Fibroblast of lung (primary cell): Measurements from ENCODE around the gene EYS.

Experiments
- EZH2 ChIP-seq: IDR thresholded peaks from 2 replicates; pipeline ENCODE4 v1.5.1; 2012; ENCODE audit warnings: low read length, control low read depth, mild to moderate bottlenecking; ENCODE audit errors: missing control alignments
- TF ChIP-seq, protein P1 (sequence below), 2 donors: IDR thresholded peaks in 1 of 2; conservative IDR thresholded peaks in 1 of 2; 1 replicate in 1 of 2; 2 replicates in 1 of 2; pipeline ENCODE4 v1.5.1; 2011 to 2012; ENCODE audit warnings: low read length in 2 of 2, control low read depth in 1 of 2, inconsistent platforms in 1 of 2, low read depth in 1 of 2, mild to moderate bottlenecking in 1 of 2

- TF ChIP-seq EZH2, result no peak
- TF ChIP-seq, protein P1, sequence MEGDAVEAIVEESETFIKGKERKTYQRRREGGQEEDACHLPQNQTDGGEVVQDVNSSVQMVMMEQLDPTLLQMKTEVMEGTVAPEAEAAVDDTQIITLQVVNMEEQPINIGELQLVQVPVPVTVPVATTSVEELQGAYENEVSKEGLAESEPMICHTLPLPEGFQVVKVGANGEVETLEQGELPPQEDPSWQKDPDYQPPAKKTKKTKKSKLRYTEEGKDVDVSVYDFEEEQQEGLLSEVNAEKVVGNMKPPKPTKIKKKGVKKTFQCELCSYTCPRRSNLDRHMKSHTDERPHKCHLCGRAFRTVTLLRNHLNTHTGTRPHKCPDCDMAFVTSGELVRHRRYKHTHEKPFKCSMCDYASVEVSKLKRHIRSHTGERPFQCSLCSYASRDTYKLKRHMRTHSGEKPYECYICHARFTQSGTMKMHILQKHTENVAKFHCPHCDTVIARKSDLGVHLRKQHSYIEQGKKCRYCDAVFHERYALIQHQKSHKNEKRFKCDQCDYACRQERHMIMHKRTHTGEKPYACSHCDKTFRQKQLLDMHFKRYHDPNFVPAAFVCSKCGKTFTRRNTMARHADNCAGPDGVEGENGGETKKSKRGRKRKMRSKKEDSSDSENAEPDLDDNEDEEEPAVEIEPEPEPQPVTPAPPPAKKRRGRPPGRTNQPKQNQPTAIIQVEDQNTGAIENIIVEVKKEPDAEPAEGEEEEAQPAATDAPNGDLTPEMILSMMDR (conservative IDR thresholded peaks at IDR 0.05 in 1 of 2, IDR thresholded peaks at IDR 0.05 in 1 of 2; ENCODE audit: low read depth in 1 of 2, low read length in 2 of 2), result no peak
Measured at GRCh38 chr6:64347411-64347810, 1359.6 kb downstream of the EYS start.
